ENCODE measurements around the gene SMCO2. TPM values are rescaled to one million over a fixed set of nuclear protein-coding genes. Genes with fewer than 3 reads are reported as not detected.

The SMCO2 gene
- total RNA-seq, 4 donors from 2014 or later = 1.4 to 3.8 (median 1.5) TPM; not detected in 1

GRCh38 chr12:27524839-27525753 is 78.6 kb downstream of the SMCO2 start:
- TF ChIP-seq POLR2A (IDR thresholded peaks at IDR 0.05) (no peak), CTCF (IDR thresholded peaks at IDR 0.05) (peak in 2 of 6 experiments; percentile 4 to 7)
- H3K27ac ChIP-seq = peak overlapping the region; percentile 88 to 97 (median 92)
- no peaks in the 10 kb centered on the region for H3K27me3 ChIP-seq
- H3K9me3 ChIP-seq = no peaks in the 10 kb centered on the region
- peak overlapping the region; percentile 62 to 78 (median 70) for H3K4me3 ChIP-seq
- intact Hi-C loops (cut with DNase I) = no loop called here
- no peak for DNase-seq
- peaks cover 0 to 64% (median 14%) of the 10 kb centered on the region in 3 donors for H3K4me1 ChIP-seq
- no peaks in the 10 kb centered on the region for H3K36me3 ChIP-seq
- 1 to 8% methylated on average over 16 of the region's 16 CpGs for WGBS, 2 donors

GRCh38 chr12:27527512-27527911 is 81.0 kb downstream of the SMCO2 start:
- no peak for DNase-seq
- H3K36me3 ChIP-seq = no peaks in the 10 kb centered on the region
- H3K27ac ChIP-seq = peak overlapping the region in 1 of 4 donors; percentile 31
- peaks cover 3 to 62% (median 10%) of the 10 kb centered on the region in 3 donors for H3K4me1 ChIP-seq
- no peak overlapping the region for H3K4me3 ChIP-seq
- H3K27me3 ChIP-seq = no peaks in the 10 kb centered on the region
- WGBS, 2 donors = 72 to 74% methylated on average over 8 to 9 of the region's 9 CpGs
- intact Hi-C loops (cut with DNase I) = no loop called here
- H3K9me3 ChIP-seq = no peaks in the 10 kb centered on the region
- TF ChIP-seq POLR2A (IDR thresholded peaks at IDR 0.05) (no peak), CTCF (IDR thresholded peaks at IDR 0.05) (no peak)

- 80 to 83% methylated on average over 3 of the region's 3 CpGs for WGBS, 2 donors
Measured at GRCh38 chr12:27528788-27529187, 82.3 kb downstream of the SMCO2 start.

GRCh38 chr12:27530157-27530922 is 83.8 kb downstream of the SMCO2 start:
- intact Hi-C loops (cut with DNase I) = no loop called here
- WGBS, 2 donors = 57 to 70% methylated on average over 7 of the region's 7 CpGs
- Histone ChIP-seq H3K9me3 (no peaks in the 10 kb centered on the region), H3K4me1 (peaks cover 3 to 53% (median 7%) of the 10 kb centered on the region in 3 donors), H3K4me3 (no peak overlapping the region), H3K27ac (peak overlapping the region in 1 of 4 donors; percentile 10), H3K27me3 (no peaks in the 10 kb centered on the region), H3K36me3 (peaks cover 0 to 1% (median 0%) of the 10 kb centered on the region in 3 donors)
- no peak for DNase-seq
- TF ChIP-seq CTCF (IDR thresholded peaks at IDR 0.05) (no peak), POLR2A (IDR thresholded peaks at IDR 0.05) (no peak)

More at GRCh38 chr12:27528788-27529187, 82.3 kb downstream of the SMCO2 start:
- intact Hi-C loops (cut with DNase I) = no loop called here
- Histone ChIP-seq H3K9me3 (no peaks in the 10 kb centered on the region), H3K27me3 (no peaks in the 10 kb centered on the region), H3K27ac (no peak overlapping the region), H3K36me3 (no peaks in the 10 kb centered on the region), H3K4me1 (peaks cover 3 to 53% (median 7%) of the 10 kb centered on the region in 3 donors), H3K4me3 (no peak overlapping the region)
- TF ChIP-seq CTCF (IDR thresholded peaks at IDR 0.05) (no peak), POLR2A (IDR thresholded peaks at IDR 0.05) (no peak)
- DNase-seq = no peak

All from esophagus squamous epithelium (tissue), 5 donors.